ENCODE measurements around the gene HSPA13.
"Not testable (repeated sequence)": the region's sequence is repeated elsewhere in the genome, so short reads cannot be mapped to it uniquely, and the experiment has no call there.

HSPA13 gene

GRCh38 chr21:14382835-14383595 lies at the start of gene HSPA13:
HSPA13 (minus strand) TSS chr21:14383146; CDS start chr21:14383119, 27 bp downstream.
- DNase-seq: peak; percentile 100

- no peak for DNase-seq
These were observed 36.0 kb upstream of the HSPA13 start for GRCh38 chr21:14418920-14419319.

- DNase-seq: no peak
These were observed 32.1 kb upstream of the HSPA13 start for GRCh38 chr21:14414932-14415508.

- DNase-seq: no peak
These were observed 23.0 kb upstream of the HSPA13 start for GRCh38 chr21:14405962-14406361.

GRCh38 chr21:14405225-14405624 lies 22.3 kb upstream of the HSPA13 start:
- DNase-seq: peak; percentile 1

GRCh38 chr21:14403681-14404318 lies 20.9 kb upstream of the HSPA13 start:
- DNase-seq: peak; percentile 41

- DNase-seq: no peak
These were observed 18.3 kb upstream of the HSPA13 start for GRCh38 chr21:14401217-14401616.

- no peak for DNase-seq
These were observed 5.3 kb upstream of the HSPA13 start for GRCh38 chr21:14388282-14388681.

GRCh38 chr21:14384453-14384852 lies 1.5 kb upstream of the HSPA13 start:
- no peak for DNase-seq

- DNase-seq: no peak
These were observed 742 bp upstream of the HSPA13 start for GRCh38 chr21:14383596-14384180.

GRCh38 chr21:14382486-14382834 lies 486 bp downstream of the HSPA13 start:
- peak; percentile 49 for DNase-seq

GRCh38 chr21:14376854-14377253 lies 6.1 kb downstream of the HSPA13 start:
- no peak for DNase-seq

- DNase-seq: no peak
These were observed 15.9 kb downstream of the HSPA13 start for GRCh38 chr21:14366998-14367397.

- peak; percentile 59 for DNase-seq
These were observed 21.0 kb downstream of the HSPA13 start for GRCh38 chr21:14361958-14362357.

GRCh38 chr21:14358775-14359174 lies 24.2 kb downstream of the HSPA13 start:
- no peak for DNase-seq

GRCh38 chr21:14356746-14357145 lies 26.2 kb downstream of the HSPA13 start:
- peak; percentile 23 for DNase-seq

- DNase-seq: no peak
These were observed 28.4 kb downstream of the HSPA13 start for GRCh38 chr21:14354515-14354914.

- DNase-seq: no peak
These were observed 29.2 kb downstream of the HSPA13 start for GRCh38 chr21:14353726-14354125.

- no peak for DNase-seq
These were observed 29.7 kb downstream of the HSPA13 start for GRCh38 chr21:14353231-14353630.

- not testable (repeated sequence) for DNase-seq
These were observed 55.6 kb downstream of the HSPA13 start for GRCh38 chr21:14327346-14327745.

GRCh38 chr21:14325595-14325994 lies 57.4 kb downstream of the HSPA13 start:
- no peak for DNase-seq
